AG09319 (cell line): ENCODE results near the gene PDE10A.

Source experiments
- DNase-seq: peaks from one replicate; pipeline ENCODE4 v3.0.0-alpha.2; 2010; ENCODE audit warnings: low read depth; ENCODE audit errors: extremely low read depth
- TF ChIP-seq, protein P1 (sequence below): IDR thresholded peaks from 2 replicates; pipeline ENCODE4 v1.5.1; 2011; ENCODE audit warnings: low read depth, mild to moderate bottlenecking, inconsistent platforms, low read length, moderate library complexity

PDE10A gene

GRCh38 chr6:165404697-165405096 lies 258.3 kb downstream of the PDE10A start:
- TF ChIP-seq, protein P1, sequence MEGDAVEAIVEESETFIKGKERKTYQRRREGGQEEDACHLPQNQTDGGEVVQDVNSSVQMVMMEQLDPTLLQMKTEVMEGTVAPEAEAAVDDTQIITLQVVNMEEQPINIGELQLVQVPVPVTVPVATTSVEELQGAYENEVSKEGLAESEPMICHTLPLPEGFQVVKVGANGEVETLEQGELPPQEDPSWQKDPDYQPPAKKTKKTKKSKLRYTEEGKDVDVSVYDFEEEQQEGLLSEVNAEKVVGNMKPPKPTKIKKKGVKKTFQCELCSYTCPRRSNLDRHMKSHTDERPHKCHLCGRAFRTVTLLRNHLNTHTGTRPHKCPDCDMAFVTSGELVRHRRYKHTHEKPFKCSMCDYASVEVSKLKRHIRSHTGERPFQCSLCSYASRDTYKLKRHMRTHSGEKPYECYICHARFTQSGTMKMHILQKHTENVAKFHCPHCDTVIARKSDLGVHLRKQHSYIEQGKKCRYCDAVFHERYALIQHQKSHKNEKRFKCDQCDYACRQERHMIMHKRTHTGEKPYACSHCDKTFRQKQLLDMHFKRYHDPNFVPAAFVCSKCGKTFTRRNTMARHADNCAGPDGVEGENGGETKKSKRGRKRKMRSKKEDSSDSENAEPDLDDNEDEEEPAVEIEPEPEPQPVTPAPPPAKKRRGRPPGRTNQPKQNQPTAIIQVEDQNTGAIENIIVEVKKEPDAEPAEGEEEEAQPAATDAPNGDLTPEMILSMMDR, result no peak
- DNase-seq, result no peak

- DNase-seq, result no peak
- TF ChIP-seq, protein P1, result no peak
Observed at GRCh38 chr6:165404296-165404695, 258.7 kb downstream of the PDE10A start.

- DNase-seq, result no peak
- TF ChIP-seq, protein P1, result no peak
Observed at GRCh38 chr6:165403006-165403595, 259.9 kb downstream of the PDE10A start.

- DNase-seq, result no peak
- TF ChIP-seq, protein P1, result no peak
Observed at GRCh38 chr6:165401092-165401491, 261.9 kb downstream of the PDE10A start.

GRCh38 chr6:165390475-165390874 lies 272.6 kb downstream of the PDE10A start:
- DNase-seq, result no peak
- TF ChIP-seq, protein P1, result no peak

DNA sequence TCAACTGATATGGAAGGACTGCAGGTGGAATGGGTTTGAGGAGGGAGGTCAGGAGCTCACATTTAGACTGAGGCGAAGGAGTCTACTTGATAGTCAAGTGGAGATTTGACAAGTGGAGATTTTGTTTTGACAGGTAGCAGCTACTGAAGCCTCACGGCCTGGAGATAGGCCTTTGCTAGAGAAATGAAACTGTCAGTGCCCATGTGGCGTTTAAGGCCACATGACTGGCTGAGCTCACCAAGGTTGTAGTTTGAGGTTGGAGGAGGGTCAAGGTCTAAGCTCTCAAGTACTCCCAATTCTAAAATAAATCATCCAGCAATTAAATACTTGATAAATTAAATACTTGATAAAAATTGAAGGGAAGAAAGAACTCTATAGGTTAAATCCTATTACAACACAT lies 273.5 kb downstream of the PDE10A start:
- TF ChIP-seq, protein P1, result no peak
- DNase-seq, result no peak

DNA sequence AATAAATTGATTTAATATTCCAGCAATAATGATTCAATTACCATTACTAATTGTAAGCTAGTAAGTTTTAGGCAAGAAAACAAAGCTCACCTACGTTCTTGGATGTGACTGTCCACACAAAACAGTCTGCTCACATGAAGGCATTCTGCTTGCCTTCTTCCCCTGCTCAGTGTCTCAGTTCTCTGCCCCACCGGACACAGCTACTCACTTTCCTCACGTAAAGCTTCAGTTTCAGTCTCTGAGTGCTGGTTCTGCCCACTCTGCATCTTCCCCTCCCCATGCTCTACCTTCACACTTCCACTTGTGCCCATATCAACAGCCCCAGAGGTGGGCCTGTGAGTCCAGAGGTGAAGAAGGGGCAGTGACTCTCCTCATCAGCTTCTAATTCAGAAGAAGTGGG lies 279.7 kb downstream of the PDE10A start:
- TF ChIP-seq, protein P1, result no peak
- no peak for DNase-seq
